ENCODE data around the gene CRIP3.

- TF ChIP-seq TRIM28 (IDR thresholded peaks at IDR 0.05; ENCODE audit: borderline replicate concordance, low read length) (no peak), ZNF830 (tag by site-specific recombination; IDR thresholded peaks at IDR 0.05; ENCODE audit: low read depth) (no peak), BCL11A (tag by site-specific recombination; IDR thresholded peaks at IDR 0.05; ENCODE audit: low read depth) (no peak), ZNF175 (tag by site-specific recombination; IDR thresholded peaks at IDR 0.05) (no peak), ZFP37 (tag by site-specific recombination; IDR thresholded peaks at IDR 0.05) (no peak), IKZF3 (tag by site-specific recombination; IDR thresholded peaks at IDR 0.05) (no peak), ZNF274 (IDR thresholded peaks at IDR 0.05; ENCODE audit: low read length) (no peak), ZNF274 (tag by site-specific recombination; IDR thresholded peaks at IDR 0.05; ENCODE audit: borderline replicate concordance) (no peak), GLIS2 (tag by site-specific recombination; IDR thresholded peaks at IDR 0.05) (no peak), ZNF677 (tag by site-specific recombination; IDR thresholded peaks at IDR 0.05) (no peak)
- TF ChIP-seq, protein P1, sequence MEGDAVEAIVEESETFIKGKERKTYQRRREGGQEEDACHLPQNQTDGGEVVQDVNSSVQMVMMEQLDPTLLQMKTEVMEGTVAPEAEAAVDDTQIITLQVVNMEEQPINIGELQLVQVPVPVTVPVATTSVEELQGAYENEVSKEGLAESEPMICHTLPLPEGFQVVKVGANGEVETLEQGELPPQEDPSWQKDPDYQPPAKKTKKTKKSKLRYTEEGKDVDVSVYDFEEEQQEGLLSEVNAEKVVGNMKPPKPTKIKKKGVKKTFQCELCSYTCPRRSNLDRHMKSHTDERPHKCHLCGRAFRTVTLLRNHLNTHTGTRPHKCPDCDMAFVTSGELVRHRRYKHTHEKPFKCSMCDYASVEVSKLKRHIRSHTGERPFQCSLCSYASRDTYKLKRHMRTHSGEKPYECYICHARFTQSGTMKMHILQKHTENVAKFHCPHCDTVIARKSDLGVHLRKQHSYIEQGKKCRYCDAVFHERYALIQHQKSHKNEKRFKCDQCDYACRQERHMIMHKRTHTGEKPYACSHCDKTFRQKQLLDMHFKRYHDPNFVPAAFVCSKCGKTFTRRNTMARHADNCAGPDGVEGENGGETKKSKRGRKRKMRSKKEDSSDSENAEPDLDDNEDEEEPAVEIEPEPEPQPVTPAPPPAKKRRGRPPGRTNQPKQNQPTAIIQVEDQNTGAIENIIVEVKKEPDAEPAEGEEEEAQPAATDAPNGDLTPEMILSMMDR (tag by site-specific recombination; IDR thresholded peaks at IDR 0.05), result no peak
- TF ChIP-seq, protein P2, sequence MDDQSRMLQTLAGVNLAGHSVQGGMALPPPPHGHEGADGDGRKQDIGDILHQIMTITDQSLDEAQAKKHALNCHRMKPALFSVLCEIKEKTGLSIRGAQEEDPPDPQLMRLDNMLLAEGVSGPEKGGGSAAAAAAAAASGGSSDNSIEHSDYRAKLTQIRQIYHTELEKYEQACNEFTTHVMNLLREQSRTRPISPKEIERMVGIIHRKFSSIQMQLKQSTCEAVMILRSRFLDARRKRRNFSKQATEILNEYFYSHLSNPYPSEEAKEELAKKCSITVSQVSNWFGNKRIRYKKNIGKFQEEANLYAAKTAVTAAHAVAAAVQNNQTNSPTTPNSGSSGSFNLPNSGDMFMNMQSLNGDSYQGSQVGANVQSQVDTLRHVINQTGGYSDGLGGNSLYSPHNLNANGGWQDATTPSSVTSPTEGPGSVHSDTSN (CRISPR knock-in tag; IDR thresholded peaks at IDR 0.05), result no peak
These were observed 18.2 kb downstream of the CRIP3 start for GRCh38 chr6:43290339-43290904.
